H9 (cell line): ENCODE measurements around the gene CDH23. TPM values are rescaled to one million over a fixed set of nuclear protein-coding genes. Genes with fewer than 3 reads are reported as not detected.

ENCODE experiments used
- DNase-seq: peaks from one replicate; pipeline ENCODE4 v3.0.0-alpha.2; 2017
- H2AFZ ChIP-seq: one replicate; pipeline ENCODE4 v1.6.1; 2013; ENCODE audit warnings: mild to moderate bottlenecking, low read length, control low read depth, moderate library complexity
- H2AK5ac ChIP-seq: 2 replicates; pipeline ENCODE4 v1.6.1; 2013; ENCODE audit warnings: low read length, control low read depth, mixed read lengths; ENCODE audit not compliant: insufficient read length
- H2BK120ac ChIP-seq: one replicate; pipeline ENCODE4 v1.6.1; 2013; ENCODE audit warnings: low read depth, mild to moderate bottlenecking, low read length, control low read depth, inconsistent platforms; ENCODE audit not compliant: poor library complexity, severe bottlenecking
- H2BK12ac ChIP-seq: 2 replicates; pipeline ENCODE4 v1.6.1; 2013; ENCODE audit warnings: low read length, control low read depth, mixed read lengths, low read depth; ENCODE audit not compliant: insufficient read length
- H2BK15ac ChIP-seq: 2 replicates; pipeline ENCODE4 v1.6.1; 2013; ENCODE audit warnings: low read depth, low read length, control low read depth
- H2BK20ac ChIP-seq: one replicate; pipeline ENCODE4 v1.6.1; 2013; ENCODE audit warnings: low read depth, mild to moderate bottlenecking, low read length, control low read depth, inconsistent platforms; ENCODE audit not compliant: poor library complexity, severe bottlenecking
- H2BK5ac ChIP-seq: 2 replicates; pipeline ENCODE4 v1.6.1; 2013; ENCODE audit warnings: low read length, control low read depth, mixed read lengths; ENCODE audit not compliant: insufficient read length
- H3K14ac ChIP-seq: 2 replicates; pipeline ENCODE4 v1.6.1; 2013; ENCODE audit warnings: low read length, control low read depth; ENCODE audit not compliant: insufficient read depth
- H3K18ac ChIP-seq: 2 replicates; pipeline ENCODE4 v1.6.1; 2013; ENCODE audit warnings: low read depth, mild to moderate bottlenecking, mixed read lengths, low read length, control low read depth; ENCODE audit not compliant: insufficient read length
- H3K23ac ChIP-seq: 2 replicates; pipeline ENCODE4 v1.6.1; 2013; ENCODE audit warnings: low read length, control low read depth, mixed read lengths, low read depth; ENCODE audit not compliant: insufficient read length
- H3K23me2 ChIP-seq: 2 replicates; pipeline ENCODE4 v1.6.1; 2013; ENCODE audit warnings: low read depth, mild to moderate bottlenecking, mixed read lengths, low read length, control low read depth; ENCODE audit not compliant: insufficient read length, poor library complexity, severe bottlenecking
- H3K27ac ChIP-seq: 2 replicates; pipeline ENCODE4 v1.5.1; 2013; ENCODE audit warnings: low read length, control low read depth, mixed read lengths, low read depth; ENCODE audit not compliant: insufficient read length
- H3K27me3 ChIP-seq: 2 replicates; pipeline ENCODE4 v1.6.1; 2013; ENCODE audit warnings: low read length, control low read depth, inconsistent platforms; ENCODE audit not compliant: insufficient read depth
- H3K4ac ChIP-seq: 2 replicates; pipeline ENCODE4 v1.6.1; 2013; ENCODE audit warnings: low read depth, mild to moderate bottlenecking, control low read depth, inconsistent platforms, low read length, moderate library complexity
- H3K4me1 ChIP-seq: 2 replicates; pipeline ENCODE4 v1.6.1; 2013; ENCODE audit warnings: low read length, control low read depth, inconsistent platforms; ENCODE audit not compliant: insufficient read depth
- H3K4me2 ChIP-seq: 2 replicates; pipeline ENCODE4 v1.6.1; 2013; ENCODE audit warnings: low read length, control low read depth, mixed read lengths; ENCODE audit not compliant: insufficient read length, insufficient read depth
- H3K56ac ChIP-seq: 2 replicates; pipeline ENCODE4 v1.6.1; 2013; ENCODE audit warnings: low read depth, mild to moderate bottlenecking, mixed read lengths, low read length, control low read depth; ENCODE audit not compliant: insufficient read length
- H3K79me1 ChIP-seq: 2 replicates; pipeline ENCODE4 v1.6.1; 2013; ENCODE audit warnings: low read depth, mild to moderate bottlenecking, moderate library complexity, low read length, control low read depth, inconsistent platforms; ENCODE audit not compliant: insufficient read depth, poor library complexity, severe bottlenecking
- H3K79me2 ChIP-seq: 2 replicates; pipeline ENCODE4 v1.6.1; 2013; ENCODE audit warnings: low read length, control low read depth, inconsistent platforms; ENCODE audit not compliant: insufficient read depth
- H3K9ac ChIP-seq: 2 replicates; pipeline ENCODE4 v1.6.1; 2013; ENCODE audit warnings: low read length, control low read depth, mixed read lengths; ENCODE audit not compliant: insufficient read length; ENCODE audit errors: extremely low read depth
- H3K9me3 ChIP-seq: one replicate; pipeline ENCODE4 v1.6.1; 2013; ENCODE audit warnings: low read depth, low read length, inconsistent platforms; ENCODE audit not compliant: control insufficient read depth
- H3T11ph ChIP-seq: one replicate; pipeline ENCODE4 v1.6.1; 2013; ENCODE audit warnings: mild to moderate bottlenecking, low read length, control low read depth, inconsistent platforms
- H4K20me1 ChIP-seq: one replicate; pipeline ENCODE4 v1.6.1; 2013; ENCODE audit not compliant: control insufficient read depth, insufficient read length, insufficient read depth
- H4K5ac ChIP-seq: 2 replicates; pipeline ENCODE4 v1.6.1; 2013; ENCODE audit warnings: low read depth, mild to moderate bottlenecking, mixed read lengths, low read length, control low read depth; ENCODE audit not compliant: insufficient read length
- H4K8ac ChIP-seq: replicated peaks from 2 replicates; pipeline ENCODE4 v1.6.1; 2013; ENCODE audit warnings: low read length, control low read depth, mixed read lengths, low read depth; ENCODE audit not compliant: insufficient read length
- H4K91ac ChIP-seq: 2 replicates; pipeline ENCODE4 v1.6.1; 2013; ENCODE audit warnings: low read depth, mild to moderate bottlenecking, moderate library complexity, mixed read lengths, low read length, control low read depth; ENCODE audit not compliant: insufficient read length
- H3K27ac Mint-ChIP-seq, 3 experiments: 2 replicates in 2 of 3; 3 replicates in 1 of 3; pipeline ENCODE4 v1.8.0; 2020 to 2021; ENCODE audit warnings: mixed read lengths in 3 of 3, mild to moderate bottlenecking in 1 of 3, moderate library complexity in 1 of 3
- H3K27me3 Mint-ChIP-seq: 2 replicates; pipeline ENCODE4 v1.8.0; 2021; ENCODE audit warnings: low read depth, mild to moderate bottlenecking, moderate library complexity, mixed read lengths
- H3K36me3 Mint-ChIP-seq, 3 experiments: 2 replicates in 2 of 3; 3 replicates in 1 of 3; pipeline ENCODE4 v1.8.0; 2020 to 2021; ENCODE audit warnings: low read depth in 3 of 3, mixed read lengths in 3 of 3; ENCODE audit not compliant: insufficient read depth in 1 of 3
- H3K4me1 Mint-ChIP-seq, 2 experiments: 2 replicates each; pipeline ENCODE4 v1.8.0; 2020; ENCODE audit warnings: mixed read lengths in 2 of 2
- H3K4me3 Mint-ChIP-seq, 2 experiments: 2 replicates in 1 of 2; 3 replicates in 1 of 2; pipeline ENCODE4 v1.8.0; 2020 to 2021; ENCODE audit warnings: mild to moderate bottlenecking in 2 of 2, mixed read lengths in 2 of 2, moderate library complexity in 1 of 2
- H3K9me3 Mint-ChIP-seq, 2 experiments: 2 replicates in 1 of 2; 3 replicates in 1 of 2; pipeline ENCODE4 v1.8.0; 2020; ENCODE audit warnings: mild to moderate bottlenecking in 2 of 2, mixed read lengths in 2 of 2, moderate library complexity in 1 of 2
- CTCF ChIP-seq: fragments of 200-600 bp; sonication (generic); conservative IDR thresholded peaks from 3 replicates; pipeline ENCODE4 v1.8.0; 2021; ENCODE audit warnings: antibody characterized with exemption, mild to moderate bottlenecking
- whole genome bisulfite sequencing: extraction: QIAGEN DNeasy Blood & Tissue Kit; methylation state at CpG from one replicate; pipeline ENCODE4 v1.1.7; 2013; ENCODE audit warnings: missing lambda C conversion rate, low lambda C conversion rate, mixed read lengths; ENCODE audit not compliant: insufficient read length; ENCODE audit errors: extremely low coverage; 5-methylcytosine and 5-hydroxymethylcytosine counted together
- total RNA-seq: library from RNA; stranded (reverse); gene quantifications from 2 replicates; pipeline ENCODE4 v1.2.1, GENCODE V29; 2021

Gene CDH23
- total RNA-seq, 1 experiment from 2014 or later = 2.1 TPM

GRCh38 chr10:71723311-71723710 lies 326.6 kb downstream of the CDH23 start:
- Mint-ChIP-seq H3K9me3 (no peaks in the 10 kb centered on the region), H3K36me3 (no peaks in the 10 kb centered on the region; a peak in 1 of 7 replicates)
- no peaks in the 10 kb centered on the region for H3K4me1 ChIP-seq

More at GRCh38 chr10:71723311-71723710, 326.6 kb downstream of the CDH23 start:
- no peaks in the 10 kb centered on the region for H3K9me3 ChIP-seq
- TF ChIP-seq CTCF = no peak
- WGBS = no CpG with 5 or more reads among the region's 11 CpGs
- H4K5ac ChIP-seq = no peak overlapping the region
- no peak overlapping the region for H2BK15ac ChIP-seq
- H3K4me2 ChIP-seq = no peak overlapping the region
- DNase-seq = no peak
- no peak overlapping the region for H2AK5ac ChIP-seq
- no peak overlapping the region for H2BK12ac ChIP-seq
- no peaks in the 10 kb centered on the region for H3K23me2 ChIP-seq
- no peak overlapping the region for H3K27ac ChIP-seq
- no peaks in the 10 kb centered on the region; the same call in 1 of the 2 replicates for H3K27me3 ChIP-seq
- no peak overlapping the region for H2BK20ac ChIP-seq
- H3K27ac Mint-ChIP-seq = peak overlapping the region in 1 of 3 experiments; percentile 95; a peak in 2 of 7 replicates
- H2BK5ac ChIP-seq = no peak overlapping the region
- no peak overlapping the region for H3K9ac ChIP-seq
- H3K27me3 Mint-ChIP-seq = peaks cover 24% of the 10 kb centered on the region
- peaks cover 9 to 25% of the 10 kb centered on the region in 2 experiments; a peak in 3 of 4 replicates for H3K4me1 Mint-ChIP-seq
- H3K23ac ChIP-seq = no peak overlapping the region
- no peak overlapping the region for H3K56ac ChIP-seq
- H4K91ac ChIP-seq = no peak overlapping the region
- no peak overlapping the region for H3T11ph ChIP-seq
- H3K4ac ChIP-seq = no peak overlapping the region
- H3K14ac ChIP-seq = no peak overlapping the region
- H2BK120ac ChIP-seq = no peak overlapping the region
- no peak overlapping the region for H3K4me3 Mint-ChIP-seq
- H4K8ac ChIP-seq = no peak overlapping the region
- H3K79me2 ChIP-seq = no peaks in the 10 kb centered on the region
- H3K18ac ChIP-seq = no peak overlapping the region
- no peaks in the 10 kb centered on the region for H3K79me1 ChIP-seq
- H4K20me1 ChIP-seq = no peaks in the 10 kb centered on the region
- H2AFZ ChIP-seq = no peak overlapping the region
